Adrenal gland (tissue), 12 donors: Measurements from ENCODE around the gene F8A1. TPM values are rescaled to one million over a fixed set of nuclear protein-coding genes. Genes with fewer than 3 reads are reported as not detected.
"Not testable (repeated sequence)": the region's sequence is repeated elsewhere in the genome, so short reads cannot be mapped to it uniquely, and the experiment has no call there.

ENCODE experiments used
- DNase-seq, 7 donors: peaks; one replicate each; pipeline ENCODE4 v3.0.0-alpha.2; 2019 to 2020
- H3K27ac ChIP-seq, 5 donors: fragments of 200-600 bp; sonication (generic) in 4 of 5; 1 replicate in 3 of 5; 2 replicates in 2 of 5; pipeline versions ENCODE4 v1.5.1 to v1.8.0; 2016 to 2020; ENCODE audit warnings: mild to moderate bottlenecking in 1 of 5
- H3K27me3 ChIP-seq: fragments of 200-600 bp; 2 replicates; pipeline ENCODE4 v1.8.0; 2021
- H3K36me3 ChIP-seq, 2 donors: fragments of 200-600 bp; replicated peaks in 1 of 2; 1 replicate in 1 of 2; 2 replicates in 1 of 2; pipeline versions ENCODE4 v1.5.1 to v1.8.0; 2018 to 2022
- H3K4me1 ChIP-seq, 2 donors: fragments of 200-600 bp; replicated peaks in 1 of 2; 1 replicate in 1 of 2; 2 replicates in 1 of 2; pipeline versions ENCODE4 v1.5.1 to v1.8.0; 2018 to 2021
- H3K4me3 ChIP-seq, 4 donors: fragments of 200-600 bp; sonication (generic) in 3 of 4; one replicate each; pipeline ENCODE4 v1.5.1; 2016 to 2018
- H3K9me3 ChIP-seq, 3 donors: fragments of 200-600 bp; sonication (generic) in 1 of 3; replicated peaks in 1 of 3; 1 replicate in 2 of 3; 2 replicates in 1 of 3; pipeline versions ENCODE4 v1.5.1 to v1.8.0; 2016 to 2021
- CTCF ChIP-seq, 6 experiments: fragments of 450-650 bp in 4 of 6; fragments of 200-600 bp in 2 of 6; sonication (generic) in 1 of 6; IDR thresholded peaks; 1 replicate in 5 of 6; 2 replicates in 1 of 6; pipeline versions ENCODE4 v1.5.1 to v1.8.0; 2016 to 2021; ENCODE audit warnings: antibody characterized with exemption in 6 of 6, mild to moderate bottlenecking in 2 of 6, moderate library complexity in 1 of 6
- POLR2A ChIP-seq, 2 donors: fragments of 450-650 bp; IDR thresholded peaks; one replicate each; pipeline ENCODE4 v1.6.1; 2017; ENCODE audit warnings: antibody characterized with exemption in 2 of 2, mild to moderate bottlenecking in 2 of 2, moderate library complexity in 1 of 2
- WGBS, 4 donors: extraction: QIAGEN DNeasy Blood & Tissue Kit in 2 of 4; methylation state at CpG; one replicate each; pipeline versions ENCODE4 v1.1.5 to v1.1.7; 2013 to 2017; 5-methylcytosine and 5-hydroxymethylcytosine counted together
- intact Hi-C, 2 donors: fragments of 100-400 bp; cut with DNase I; formaldehyde crosslinking; loops; one replicate each; pipeline versions ENCODE4 v1.14.1 to v1.15.0; 2022 to 2023
- polyA plus RNA-seq, 3 donors: library from polyadenylated mRNA; stranded (reverse); fragments of 200-250 nt in 2 of 3; fragments of 350-450 nt in 1 of 3; fragmentation: Illumina TruSeq in 1 of 3; extraction: RNeasy Lipid Tissue Mini Kit (QIAGEN cat#74804) in 1 of 3; gene quantifications; one replicate each; pipeline ENCODE4 v1.2.3, GENCODE V29; 2013 to 2014
- total RNA-seq, 9 donors: library from RNA; depleted of rRNA in 4 of 9; stranded (reverse); fragments of >200 nt in 4 of 9; fragments of 120-200 nt in 1 of 9; fragmentation: NEBNext Ultra II Directional in 1 of 9; extraction: Animal tissue kit (Norgen Biotek cat#: 25700) in 1 of 9; gene quantifications; one replicate each; pipeline versions ENCODE4 v1.1.0 to v1.2.4, GENCODE V29; 2013 to 2023
- donor health status: healthy with polysubstance abuse.
- donor health status: Bipolar disorder and iron deficiency.
- donor health status: DM: yes; HTN: yes; CAD: no.
- donor health status: DM: no; HTN: no; CAD: no.
- donor health status: DM: no; HTN: no; CAD: no.
- donor health status: DM: yes; HTN: yes; CAD: no.

Gene F8A1
- total and polyA plus RNA-seq, 12 donors = 0.61 to 50.1 (median 34.7) TPM

DNA sequence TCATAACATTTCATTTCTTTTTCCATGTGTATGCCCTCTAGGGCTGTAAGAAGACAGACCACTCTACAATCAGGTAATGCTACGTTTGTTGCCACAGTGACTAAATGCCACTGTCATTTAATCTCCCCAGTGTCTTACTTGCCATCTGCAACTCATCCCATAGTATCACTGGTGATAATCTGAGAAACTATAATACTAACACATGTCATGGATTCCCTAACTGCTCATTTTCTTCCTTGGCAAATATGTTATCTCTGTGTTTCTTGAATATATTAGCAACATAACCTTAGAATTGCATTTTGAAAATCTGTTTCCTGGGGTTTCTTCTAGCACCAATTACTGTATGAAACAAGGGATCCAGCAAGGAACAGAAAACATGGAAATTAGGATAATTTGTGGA is 6.1 kb downstream of the F8A1 start:
- DNase-seq = no peak
- Histone ChIP-seq H3K4me1 (no peaks in the 10 kb centered on the region), H3K4me3 (no peak overlapping the region), H3K36me3 (no peaks in the 10 kb centered on the region), H3K27ac (no peak overlapping the region), H3K9me3 (no peaks in the 10 kb centered on the region), H3K27me3 (no peaks in the 10 kb centered on the region)
- WGBS, 4 donors = 50 to 100% (median 73%) methylated on average over 1 of the region's 1 CpG
- no peak for TF ChIP-seq POLR2A (IDR thresholded peaks at IDR 0.05)
- intact Hi-C loops = no loop called here

DNA sequence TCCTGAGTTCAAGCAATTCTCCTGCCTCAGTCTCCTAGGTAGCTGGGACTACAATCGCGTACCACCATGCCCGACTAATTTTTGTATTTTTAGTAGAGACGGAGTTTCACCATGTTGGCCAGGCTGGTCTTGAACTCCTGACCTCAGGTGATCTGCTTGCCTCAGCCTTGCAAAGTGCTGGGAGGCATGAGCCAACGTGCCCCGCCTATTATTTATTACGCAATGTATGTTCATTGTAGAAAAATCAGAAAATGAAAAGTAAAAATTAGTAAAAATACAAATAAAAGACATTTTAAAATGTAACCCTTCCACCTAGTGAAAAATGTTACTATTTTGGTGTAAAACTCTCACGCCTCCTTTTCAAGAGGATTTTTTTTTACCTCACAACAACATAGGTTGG is 14.2 kb downstream of the F8A1 start:
- Histone ChIP-seq H3K36me3 (no peaks in the 10 kb centered on the region), H3K4me3 (no peak overlapping the region), H3K9me3 (no peaks in the 10 kb centered on the region), H3K4me1 (no peaks in the 10 kb centered on the region), H3K27ac (no peak overlapping the region), H3K27me3 (no peaks in the 10 kb centered on the region)
- WGBS, 4 donors = 80 to 90% (median 86%) methylated on average over 8 of the region's 8 CpGs
- no peak for DNase-seq
- intact Hi-C loops = no loop called here
- TF ChIP-seq CTCF (IDR thresholded peaks at IDR 0.05) = no peak
- TF ChIP-seq POLR2A (IDR thresholded peaks at IDR 0.05) = no peak

GRCh38 chrX:154902408-154902807 is 16.3 kb downstream of the F8A1 start:
- no peak for DNase-seq
- no peak overlapping the region for H3K27ac ChIP-seq
- no peaks in the 10 kb centered on the region for H3K4me1 ChIP-seq
- intact Hi-C loops = no loop called here
- no peaks in the 10 kb centered on the region for H3K9me3 ChIP-seq
- H3K4me3 ChIP-seq = no peak overlapping the region
- 55 to 94% (median 80%) methylated on average over 1 of the region's 1 CpG for WGBS, 4 donors
- TF ChIP-seq CTCF (IDR thresholded peaks at IDR 0.05) = no peak
- TF ChIP-seq POLR2A (IDR thresholded peaks at IDR 0.05) = no peak
- no peaks in the 10 kb centered on the region for H3K36me3 ChIP-seq
- no peaks in the 10 kb centered on the region for H3K27me3 ChIP-seq

- intact Hi-C loops = no loop called here
- Histone ChIP-seq H3K4me3 (no peak overlapping the region), H3K9me3 (no peaks in the 10 kb centered on the region), H3K4me1 (no peaks in the 10 kb centered on the region), H3K27ac (no peak overlapping the region), H3K36me3 (no peaks in the 10 kb centered on the region), H3K27me3 (no peaks in the 10 kb centered on the region)
- DNase-seq = no peak
- 57 to 78% (median 63%) methylated on average over 2 to 3 of the region's 3 CpGs for WGBS, 4 donors
- no peak for TF ChIP-seq POLR2A (IDR thresholded peaks at IDR 0.05)
- TF ChIP-seq CTCF (IDR thresholded peaks at IDR 0.05) = no peak
Measured at GRCh38 chrX:154908821-154909220, 22.7 kb downstream of the F8A1 start.

DNA sequence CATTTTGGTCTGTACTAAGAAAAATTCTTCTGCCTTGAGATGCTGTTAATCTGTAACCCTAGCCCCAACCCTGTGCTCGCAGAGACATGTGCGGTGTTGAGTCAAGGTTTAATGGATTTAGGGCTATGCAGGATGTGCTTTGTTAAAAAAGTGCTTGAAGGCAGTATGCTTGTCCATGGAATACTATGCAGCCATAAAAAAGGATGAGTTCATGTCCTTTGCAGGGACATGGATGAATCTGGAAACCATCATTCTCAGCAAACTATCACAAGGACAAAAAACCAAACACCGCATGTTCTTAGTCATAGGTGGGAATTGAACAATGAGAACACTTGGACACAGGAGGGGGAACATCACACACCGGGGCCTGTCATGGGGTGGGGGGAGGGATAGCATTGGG is 23.9 kb downstream of the F8A1 start:
- 82 to 94% (median 93%) methylated on average over 4 of the region's 4 CpGs for WGBS, 4 donors
- intact Hi-C loops = not testable (repeated sequence)

GRCh38 chrX:154910528-154910927 is 24.4 kb downstream of the F8A1 start:
- WGBS, 4 donors = 85 to 87% (median 86%) methylated on average over 10 to 11 of the region's 11 CpGs
- H3K27ac ChIP-seq, H3K9me3 ChIP-seq, H3K4me3 ChIP-seq, DNase-seq, intact Hi-C loops, H3K27me3 ChIP-seq, H3K36me3 ChIP-seq, H3K4me1 ChIP-seq: not testable (repeated sequence)

More for the DNA sequence above, 23.9 kb downstream of the F8A1 start:
- not testable (repeated sequence) for H3K4me3 ChIP-seq, DNase-seq, H3K27ac ChIP-seq, H3K27me3 ChIP-seq, H3K36me3 ChIP-seq, H3K4me1 ChIP-seq, H3K9me3 ChIP-seq
